Activated T-helper 1 cell treated with anti-CD3 and anti-CD28 coated beads, Interleukin-12 subunit alpha, Interleukin-12 subunit beta, Interleukin-2, Interleukin-4 antibody, amounts not matched to agents 30 ng/mL and 10 ng/mL and 1 ng/mL, durations not matched to agents 14 hours and 24 hours and 36 hours (primary cell): ENCODE measurements around the gene EID3. TPM values are rescaled to one million over a fixed set of nuclear protein-coding genes. Genes with fewer than 3 reads are reported as not detected.
"Not testable (repeated sequence)": the region's sequence is repeated elsewhere in the genome, so short reads cannot be mapped to it uniquely, and the experiment has no call there.

Experiments used
- DNase-seq: peaks from one replicate; pipeline ENCODE4 v3.0.0; 2021; ENCODE audit warnings: low spot score
- H3K27ac Mint-ChIP-seq: one replicate; pipeline ENCODE4 v1.8.0; 2021; ENCODE audit warnings: mild to moderate bottlenecking, mixed read lengths
- H3K27me3 Mint-ChIP-seq: one replicate; pipeline ENCODE4 v1.8.0; 2022; ENCODE audit warnings: mild to moderate bottlenecking, moderate library complexity, mixed read lengths; ENCODE audit not compliant: insufficient read depth
- H3K36me3 Mint-ChIP-seq: one replicate; pipeline ENCODE4 v1.8.0; 2021; ENCODE audit warnings: low read depth, mixed read lengths
- H3K4me1 Mint-ChIP-seq: one replicate; pipeline ENCODE4 v1.8.0; 2021; ENCODE audit warnings: low read depth, mixed read lengths
- H3K4me3 Mint-ChIP-seq: one replicate; pipeline ENCODE4 v1.8.0; 2021; ENCODE audit warnings: mild to moderate bottlenecking, moderate library complexity, mixed read lengths
- H3K9me3 Mint-ChIP-seq: one replicate; pipeline ENCODE4 v1.8.0; 2021; ENCODE audit warnings: mixed read lengths
- intact Hi-C: fragments of 100-400 bp; cut with micrococcal nuclease; formaldehyde crosslinking; loops from one replicate; pipeline ENCODE4 v1.15.1; 2024
- total RNA-seq: library from RNA; stranded (reverse); gene quantifications from 2 replicates; pipeline ENCODE4 v1.2.3, GENCODE V29; 2022

EID3 gene
- 10.5 and 10.6 TPM in 2 replicates for total RNA-seq

- intact Hi-C loops, result loop anchor here (1.0 to 5.0 kb wide), 10 partner anchors 14 to 1029 kb away; partner anchors contain the start of genes C12orf75, NFYB, TDG and TXNRD1
- H3K9me3 Mint-ChIP-seq, result no peaks in the 10 kb centered on the region
- peak; percentile 92 for DNase-seq
- H3K36me3 Mint-ChIP-seq, result peaks cover 34% of the 10 kb centered on the region
- H3K27me3 Mint-ChIP-seq, result no peaks in the 10 kb centered on the region
- peaks cover 66% of the 10 kb centered on the region for H3K4me1 Mint-ChIP-seq
- H3K27ac Mint-ChIP-seq, result peak within 1 kb of the TSS; percentile 99
- peak within 1 kb of the TSS; percentile 93 for H3K4me3 Mint-ChIP-seq
Measured at GRCh38 chr12:104303538-104304151, at the start of gene EID3. Gene EID3, plus strand, starts transcription at chr12:104303739. Its CDS starts 196 bp downstream, at chr12:104303935.

DNA sequence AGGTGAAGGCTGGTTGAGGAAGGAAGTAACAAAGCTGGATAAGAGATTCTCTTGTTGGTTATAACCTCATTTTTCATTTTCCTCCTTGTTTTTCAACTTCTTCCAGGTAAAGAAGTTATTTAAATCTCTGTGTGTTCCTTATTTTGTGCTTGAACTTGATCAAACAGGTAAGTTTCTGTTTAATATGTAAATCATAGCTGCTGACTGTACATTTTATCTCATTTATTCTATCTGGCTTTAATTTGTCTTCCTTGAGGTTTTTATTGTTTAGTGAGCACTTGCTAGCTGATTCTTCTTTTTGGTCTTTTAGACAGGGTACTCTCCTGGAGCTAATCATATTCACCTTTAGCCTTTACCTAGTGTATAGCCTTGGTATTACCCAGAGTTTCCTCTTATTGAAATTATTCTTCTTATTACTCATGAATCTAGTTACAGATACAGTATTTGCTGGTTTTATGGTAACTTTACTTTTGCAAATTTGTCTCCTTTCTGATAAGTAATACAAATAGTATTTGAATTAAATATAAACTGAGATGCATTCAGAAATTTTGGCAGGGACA is 45.5 kb upstream of the EID3 start:
- H3K9me3 Mint-ChIP-seq, result no peaks in the 10 kb centered on the region
- no peak overlapping the region for H3K27ac Mint-ChIP-seq
- H3K4me1 Mint-ChIP-seq, result no peaks in the 10 kb centered on the region
- H3K4me3 Mint-ChIP-seq, result no peak overlapping the region
- no peaks in the 10 kb centered on the region for H3K36me3 Mint-ChIP-seq
- intact Hi-C loops, result no loop called here
- no peak for DNase-seq
- peaks cover 3% of the 10 kb centered on the region for H3K27me3 Mint-ChIP-seq

GRCh38 chr12:104258476-104259067 is 45.0 kb upstream of the EID3 start:
- Mint-ChIP-seq H3K27me3 (peaks cover 3% of the 10 kb centered on the region), H3K4me1 (no peaks in the 10 kb centered on the region), H3K27ac (no peak overlapping the region), H3K4me3 (no peak overlapping the region), H3K9me3 (no peaks in the 10 kb centered on the region), H3K36me3 (no peaks in the 10 kb centered on the region)
- no peak for DNase-seq
- intact Hi-C loops, result no loop called here

- Mint-ChIP-seq H3K4me3 (no peak overlapping the region), H3K36me3 (no peaks in the 10 kb centered on the region), H3K27me3 (peaks cover 2% of the 10 kb centered on the region), H3K27ac (no peak overlapping the region), H3K4me1 (no peaks in the 10 kb centered on the region), H3K9me3 (no peaks in the 10 kb centered on the region)
- DNase-seq, result no peak
- intact Hi-C loops, result no loop called here
Measured at GRCh38 chr12:104263026-104263425, 40.5 kb upstream of the EID3 start.

- DNase-seq, result no peak
- H3K27ac Mint-ChIP-seq, result no peak overlapping the region
- no peaks in the 10 kb centered on the region for H3K9me3 Mint-ChIP-seq
- peaks cover 2% of the 10 kb centered on the region for H3K27me3 Mint-ChIP-seq
- H3K36me3 Mint-ChIP-seq, result no peaks in the 10 kb centered on the region
- no peaks in the 10 kb centered on the region for H3K4me1 Mint-ChIP-seq
- H3K4me3 Mint-ChIP-seq, result no peak overlapping the region
- intact Hi-C loops, result no loop called here
Measured at GRCh38 chr12:104263580-104264358, 39.8 kb upstream of the EID3 start.

GRCh38 chr12:104265436-104265835 is 38.1 kb upstream of the EID3 start:
- H3K4me1 Mint-ChIP-seq, intact Hi-C loops, DNase-seq, H3K27me3 Mint-ChIP-seq, H3K9me3 Mint-ChIP-seq, H3K27ac Mint-ChIP-seq, H3K36me3 Mint-ChIP-seq, H3K4me3 Mint-ChIP-seq: not testable (repeated sequence)

GRCh38 chr12:104272938-104273337 is 30.6 kb upstream of the EID3 start:
- no peak overlapping the region for H3K27ac Mint-ChIP-seq
- H3K27me3 Mint-ChIP-seq, result no peaks in the 10 kb centered on the region
- no peaks in the 10 kb centered on the region for H3K36me3 Mint-ChIP-seq
- no peaks in the 10 kb centered on the region for H3K9me3 Mint-ChIP-seq
- H3K4me3 Mint-ChIP-seq, result no peak overlapping the region
- peaks cover 12% of the 10 kb centered on the region for H3K4me1 Mint-ChIP-seq
- DNase-seq, result no peak
- intact Hi-C loops, result no loop called here

GRCh38 chr12:104273503-104273902 is 30.0 kb upstream of the EID3 start:
- no peaks in the 10 kb centered on the region for H3K9me3 Mint-ChIP-seq
- intact Hi-C loops, result no loop called here
- no peak for DNase-seq
- H3K4me3 Mint-ChIP-seq, result no peak overlapping the region
- H3K36me3 Mint-ChIP-seq, result no peaks in the 10 kb centered on the region
- no peaks in the 10 kb centered on the region for H3K27me3 Mint-ChIP-seq
- H3K27ac Mint-ChIP-seq, result no peak overlapping the region
- H3K4me1 Mint-ChIP-seq, result peaks cover 12% of the 10 kb centered on the region

GRCh38 chr12:104274811-104275210 is 28.7 kb upstream of the EID3 start:
- no peaks in the 10 kb centered on the region for H3K27me3 Mint-ChIP-seq
- intact Hi-C loops, result no loop called here
- no peak overlapping the region for H3K4me3 Mint-ChIP-seq
- DNase-seq, result no peak
- no peaks in the 10 kb centered on the region for H3K9me3 Mint-ChIP-seq
- H3K27ac Mint-ChIP-seq, result no peak overlapping the region
- no peaks in the 10 kb centered on the region for H3K36me3 Mint-ChIP-seq
- H3K4me1 Mint-ChIP-seq, result peaks cover 12% of the 10 kb centered on the region

DNA sequence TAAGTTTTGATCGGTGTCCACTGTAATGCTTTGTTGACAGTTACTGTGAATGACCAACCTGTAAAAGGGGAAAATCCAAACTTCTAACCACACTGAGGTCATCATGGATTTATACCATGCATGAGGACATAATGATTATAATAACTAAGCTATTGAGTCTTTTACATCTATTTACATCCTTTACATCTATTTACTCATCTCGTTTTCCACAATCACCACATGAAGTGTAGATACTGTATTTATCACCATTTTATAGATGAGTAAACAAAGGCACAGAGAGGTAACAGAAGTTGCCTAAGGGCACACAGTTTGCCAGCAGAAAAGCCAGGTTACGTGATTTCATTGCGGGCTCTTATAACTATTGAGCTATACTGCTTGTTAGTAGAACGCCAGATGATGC is 27.9 kb upstream of the EID3 start:
- H3K27ac Mint-ChIP-seq, result no peak overlapping the region
- H3K27me3 Mint-ChIP-seq, result no peaks in the 10 kb centered on the region
- intact Hi-C loops, result no loop called here
- H3K4me3 Mint-ChIP-seq, result peak overlapping the region; percentile 43
- no peaks in the 10 kb centered on the region for H3K9me3 Mint-ChIP-seq
- H3K4me1 Mint-ChIP-seq, result peaks cover 16% of the 10 kb centered on the region
- H3K36me3 Mint-ChIP-seq, result peaks cover 3% of the 10 kb centered on the region
- no peak for DNase-seq

- Mint-ChIP-seq H3K27me3 (peaks cover 4% of the 10 kb centered on the region), H3K9me3 (no peaks in the 10 kb centered on the region), H3K4me1 (peaks cover 16% of the 10 kb centered on the region), H3K27ac (no peak overlapping the region), H3K36me3 (peaks cover 3% of the 10 kb centered on the region), H3K4me3 (peak overlapping the region; percentile 43)
- DNase-seq, result no peak
- intact Hi-C loops, result no loop called here
Measured at GRCh38 chr12:104276273-104277131, 27.0 kb upstream of the EID3 start.

GRCh38 chr12:104279164-104279563 is 24.4 kb upstream of the EID3 start:
- Mint-ChIP-seq H3K4me3 (no peak overlapping the region), H3K9me3 (no peaks in the 10 kb centered on the region), H3K36me3 (peaks cover 3% of the 10 kb centered on the region), H3K27ac (no peak overlapping the region), H3K4me1 (peaks cover 16% of the 10 kb centered on the region), H3K27me3 (peaks cover 4% of the 10 kb centered on the region)
- DNase-seq, result no peak
- intact Hi-C loops, result no loop called here
